IMR-90 (cell line): Measurements from ENCODE around the gene SETD6. TPM values are rescaled to one million over a fixed set of nuclear protein-coding genes. Genes with fewer than 3 reads are reported as not detected.

Source experiments
- ATAC-seq: fragments of 200-7000 bp; cut with Tn5 transposase; 2 replicates; pipeline ENCODE4 v1.9.1; 2020; ENCODE audit warnings: low read depth, mild to moderate bottlenecking, moderate library complexity
- BruUV-seq: library from RNA; stranded (reverse); fragments of 400-500 nt; replicated peaks from 2 replicates; lab custom pipeline; 2021; lab: Mats Ljungman, UMichigan
- CTCF ChIA-PET: fragments of 300-600 bp; formaldehyde crosslinking; extraction: SDS; loops from one replicate; lab custom pipeline; 2021; ENCODE audit warnings: antibody characterized with exemption; lab: Yijun Ruan, JAX
- POLR2A ChIA-PET: fragments of 300-600 bp; sonication (Branson Sonifier 250); formaldehyde crosslinking; loops from one replicate; lab custom pipeline; 2022; ENCODE audit warnings: antibody characterized with exemption; ENCODE audit not compliant: unreplicated experiment; lab: Charles Lee
- DNase-seq: peaks from one replicate; pipeline ENCODE4 v3.0.0; 2013
- H2AFZ ChIP-seq: replicated peaks from 2 replicates; pipeline ENCODE3; 2013; ENCODE audit warnings: low read length, mild to moderate bottlenecking; ENCODE audit not compliant: poor library complexity
- H2AK5ac ChIP-seq: 2 replicates; pipeline ENCODE4 v1.6.1; 2013; ENCODE audit warnings: low read depth, low read length, inconsistent platforms
- H2AK9ac ChIP-seq: replicated peaks from 2 replicates; pipeline ENCODE3; 2013; ENCODE audit warnings: mild to moderate bottlenecking, low read depth, low read length, moderate library complexity; ENCODE audit not compliant: poor library complexity
- H2BK120ac ChIP-seq: 2 replicates; pipeline ENCODE4 v1.6.1; 2013; ENCODE audit warnings: low read depth, low read length, inconsistent platforms
- H2BK15ac ChIP-seq: 3 replicates; pipeline ENCODE4 v1.6.1; 2013; ENCODE audit warnings: low read depth, low read length, inconsistent platforms
- H2BK20ac ChIP-seq: 2 replicates; pipeline ENCODE4 v1.6.1; 2013; ENCODE audit warnings: low read depth, mild to moderate bottlenecking, inconsistent platforms, low read length, moderate library complexity
- H2BK5ac ChIP-seq: 2 replicates; pipeline ENCODE4 v1.6.1; 2013; ENCODE audit warnings: mild to moderate bottlenecking, low read depth, low read length, inconsistent platforms; ENCODE audit not compliant: poor library complexity, severe bottlenecking
- H3K14ac ChIP-seq: replicated peaks from 2 replicates; pipeline ENCODE4 v1.6.1; 2013; ENCODE audit warnings: low read depth, low read length, inconsistent platforms
- H3K18ac ChIP-seq: 2 replicates; pipeline ENCODE4 v1.6.1; 2013; ENCODE audit warnings: low read depth, low read length, control low read depth
- H3K23ac ChIP-seq: 2 replicates; pipeline ENCODE4 v1.6.1; 2013; ENCODE audit warnings: low read depth, low read length, inconsistent platforms
- H3K27ac ChIP-seq: 2 replicates; pipeline ENCODE4 v1.5.1; 2013; ENCODE audit warnings: mild to moderate bottlenecking, control low read depth, low read length; ENCODE audit not compliant: insufficient read depth
- H3K27me3 ChIP-seq: 2 replicates; pipeline ENCODE4 v1.6.1; 2013; ENCODE audit warnings: low read length; ENCODE audit not compliant: control insufficient read depth, insufficient read depth
- H3K36me3 ChIP-seq: 2 replicates; pipeline ENCODE4 v1.6.1; 2013; ENCODE audit warnings: low read length, mixed read lengths; ENCODE audit not compliant: control insufficient read depth, insufficient read depth
- H3K4ac ChIP-seq: 2 replicates; pipeline ENCODE4 v1.6.1; 2013; ENCODE audit warnings: low read depth, low read length, inconsistent platforms
- H3K4me1 ChIP-seq: 2 replicates; pipeline ENCODE4 v1.6.1; 2013; ENCODE audit warnings: low read length, mixed read lengths; ENCODE audit not compliant: control insufficient read depth, insufficient read depth
- H3K4me2 ChIP-seq: 2 replicates; pipeline ENCODE4 v1.6.1; 2013; ENCODE audit warnings: low read depth, mild to moderate bottlenecking, control low read depth, low read length, moderate library complexity
- H3K4me3 ChIP-seq: 2 replicates; pipeline ENCODE4 v1.5.1; 2013; ENCODE audit warnings: low read depth, mild to moderate bottlenecking, control low read depth, low read length, moderate library complexity; ENCODE audit not compliant: insufficient read depth
- H3K56ac ChIP-seq: 2 replicates; pipeline ENCODE4 v1.6.1; 2013; ENCODE audit warnings: low read length, inconsistent platforms; ENCODE audit not compliant: insufficient read depth; ENCODE audit errors: extremely low read depth
- H3K79me1 ChIP-seq, 2 experiments: 2 replicates each; pipeline ENCODE4 v1.6.1; 2013; ENCODE audit warnings: low read length in 2 of 2, inconsistent platforms in 1 of 2, low read depth in 1 of 2
- H3K9ac ChIP-seq: 2 replicates; pipeline ENCODE4 v1.6.1; 2013; ENCODE audit warnings: low read depth, low read length, control low read depth
- H3K9me1 ChIP-seq: 2 replicates; pipeline ENCODE4 v1.6.1; 2013; ENCODE audit warnings: low read length, inconsistent platforms; ENCODE audit not compliant: insufficient read depth
- H3K9me3 ChIP-seq: 2 replicates; pipeline ENCODE4 v1.6.1; 2013; ENCODE audit warnings: low read length; ENCODE audit not compliant: control insufficient read depth, insufficient read depth
- H4K20me1 ChIP-seq: 2 replicates; pipeline ENCODE4 v1.6.1; 2013; ENCODE audit warnings: low read length, inconsistent platforms; ENCODE audit not compliant: insufficient read depth
- H4K5ac ChIP-seq: 2 replicates; pipeline ENCODE4 v1.6.1; 2013; ENCODE audit warnings: mild to moderate bottlenecking, low read depth, low read length, control low read depth
- H4K8ac ChIP-seq, 2 experiments: 2 replicates each; pipeline ENCODE4 v1.6.1; 2013; ENCODE audit warnings: low read depth in 2 of 2, low read length in 2 of 2, control low read depth in 1 of 2, inconsistent platforms in 1 of 2
- H4K91ac ChIP-seq: 2 replicates; pipeline ENCODE4 v1.6.1; 2013; ENCODE audit warnings: low read depth, low read length, inconsistent platforms; ENCODE audit not compliant: insufficient read depth
- BHLHE40 ChIP-seq: fragments of 150-350 bp; IDR thresholded peaks from 2 replicates; pipeline ENCODE4 v1.6.1; 2016; ENCODE audit warnings: mild to moderate bottlenecking, low read depth, low read length
- CEBPB ChIP-seq: IDR thresholded peaks from 2 replicates; pipeline ENCODE4 v1.6.1; 2012; ENCODE audit warnings: low read depth, low read length, improper control_type of control experiment
- CHD1 ChIP-seq: IDR thresholded peaks from 2 replicates; pipeline ENCODE4 v1.6.1; 2012; ENCODE audit warnings: low read depth, low read length, improper control_type of control experiment
- FOS ChIP-seq: fragments of 150-350 bp; IDR thresholded peaks from 2 replicates; pipeline ENCODE4 v1.6.1; 2016; ENCODE audit warnings: low read depth, low read length
- MAFK ChIP-seq: IDR thresholded peaks from 2 replicates; pipeline ENCODE4 v1.6.1; 2012; ENCODE audit warnings: low read depth, low read length, improper control_type of control experiment
- MAZ ChIP-seq: IDR thresholded peaks from 2 replicates; pipeline ENCODE4 v1.6.1; 2012; ENCODE audit warnings: low read depth, mild to moderate bottlenecking, low read length, improper control_type of control experiment, moderate library complexity, borderline replicate concordance
- NFE2L2 ChIP-seq: fragments of 150-350 bp; IDR thresholded peaks from 2 replicates; pipeline ENCODE4 v1.6.1; 2016; ENCODE audit warnings: low read depth, mild to moderate bottlenecking, low read length
- POLR2A ChIP-seq: IDR thresholded peaks from 2 replicates; pipeline ENCODE4 v1.6.1; 2012; ENCODE audit warnings: mild to moderate bottlenecking, low read depth, low read length
- RAD21 ChIP-seq: IDR thresholded peaks from 2 replicates; pipeline ENCODE4 v1.6.1; 2012; ENCODE audit warnings: low read length, improper control_type of control experiment
- RCOR1 ChIP-seq: IDR thresholded peaks from 2 replicates; pipeline ENCODE4 v1.6.1; 2012; ENCODE audit warnings: mild to moderate bottlenecking, low read length, improper control_type of control experiment; ENCODE audit not compliant: insufficient replicate concordance
- RFX5 ChIP-seq: IDR thresholded peaks from 2 replicates; pipeline ENCODE4 v1.8.0; 2012; ENCODE audit warnings: low read depth, mild to moderate bottlenecking, low read length, moderate library complexity
- SMC3 ChIP-seq: fragments of 150-350 bp; IDR thresholded peaks from 2 replicates; pipeline ENCODE4 v1.6.1; 2016; ENCODE audit warnings: low read depth, mild to moderate bottlenecking, antibody characterized with exemption, low read length, moderate library complexity
- WGBS, 2 experiments: methylation state at CpG; one replicate each; pipeline versions ENCODE4 v1.1.5 to v1.1.7; 2013; ENCODE audit warnings: missing lambda C conversion rate in 2 of 2; ENCODE audit not compliant: insufficient read length in 1 of 2; ENCODE audit errors: extremely low coverage in 2 of 2; 5-methylcytosine and 5-hydroxymethylcytosine counted together
- dilution Hi-C: fragments of 300-500 bp; cut with HindIII; formaldehyde crosslinking; loops from one replicate; pipeline ENCODE4 v1.14.3; 2018; ENCODE audit warnings: low sequenced_read_pairs; ENCODE audit not compliant: unreplicated experiment
- in situ Hi-C: fragments of 300-500 bp; cut with MboI; formaldehyde crosslinking; loops from 3 replicates; pipeline ENCODE4 v1.14.3; 2019; ENCODE audit warnings: low sequenced_read_pairs, inconsistent platforms, mixed read lengths
- intact Hi-C: fragments of 100-400 bp; cut with micrococcal nuclease; formaldehyde crosslinking; loops from 2 replicates; pipeline ENCODE4 v1.10.0; 2022
- polyA plus RNA-seq, 3 experiments: library from polyadenylated mRNA; depleted of rRNA; stranded (reverse); fragments of >200 nt; gene quantifications; 2 replicates each; pipeline ENCODE4 v1.2.3, GENCODE V29; 2012; ENCODE audit warnings: low replicate concordance in 1 of 3
- total RNA-seq: library from RNA; depleted of rRNA; stranded (reverse); fragments of >200 nt; gene quantifications from 2 replicates; pipeline ENCODE4 v1.2.3, GENCODE V29; 2012
- TF ChIP-seq, protein P1 (sequence below): fragments of 150-350 bp; IDR thresholded peaks from 2 replicates; pipeline ENCODE4 v1.6.1; 2017; ENCODE audit warnings: mild to moderate bottlenecking, antibody characterized with exemption, low read length, low read depth
- TF ChIP-seq, protein P2 (sequence below): conservative IDR thresholded peaks from 2 replicates; pipeline ENCODE4 v1.5.1; 2012; ENCODE audit warnings: mild to moderate bottlenecking, low read depth, low read length, improper control_type of control experiment

Gene SETD6
- total and polyA plus RNA-seq, 2 of the 4 experiments (the other 2 are of a cell fraction): 3.2 to 6.4 TPM

DNA sequence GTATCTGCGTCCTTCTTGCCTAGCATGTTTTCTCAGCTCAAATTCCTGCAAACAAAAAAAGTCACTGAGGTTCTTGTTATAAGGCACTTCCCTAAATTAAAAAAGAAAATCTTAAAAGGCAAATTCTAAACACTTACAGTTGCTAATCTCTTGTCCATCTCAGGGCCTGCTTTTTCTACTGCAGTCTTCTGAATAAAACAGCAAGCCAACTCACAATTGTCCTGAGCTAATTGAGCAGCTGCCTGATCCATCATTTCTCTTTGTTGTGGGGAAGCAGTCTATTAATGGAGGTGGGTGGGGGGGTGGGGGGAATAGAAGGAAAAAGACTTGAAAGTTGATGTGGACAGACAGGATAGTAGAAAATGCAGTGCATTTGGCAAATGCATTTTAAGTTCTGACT, 27.0 kb downstream of the SETD6 start:
- ChIA-PET POLR2A (no interaction called here), CTCF (interaction anchor here (1.4 kb wide), 1 partner anchor 119 kb away, joined by 3 read pairs; no protein-coding TSS in a partner anchor)
- Histone ChIP-seq H4K5ac (no peak overlapping the region), H2AK5ac (no peak overlapping the region), H3K23ac (no peak overlapping the region), H4K20me1 (no peaks in the 10 kb centered on the region; the same call in 1 of the 2 replicates), H3K14ac (no peak overlapping the region), H2BK15ac (no peak overlapping the region), H2BK5ac (no peak overlapping the region), H3K4ac (no peak overlapping the region), H3K36me3 (peaks cover 67% of the 10 kb centered on the region), H3K4me3 (no peak overlapping the region), H3K79me1 (peaks cover 19 to 22% of the 10 kb centered on the region in 2 experiments; a peak in 3 of 4 replicates), H2AFZ (no peak overlapping the region), H3K9me3 (no peaks in the 10 kb centered on the region), H4K91ac (no peak overlapping the region), H4K8ac (no peak overlapping the region), H3K18ac (no peak overlapping the region), H2AK9ac (no peak overlapping the region), H3K27ac (no peak overlapping the region), H3K4me1 (no peaks in the 10 kb centered on the region), H3K27me3 (no peaks in the 10 kb centered on the region), H3K9me1 (no peaks in the 10 kb centered on the region; the same call in 1 of the 2 replicates), H2BK20ac (no peak overlapping the region), H3K4me2 (no peak overlapping the region), H3K9ac (no peak overlapping the region), H2BK120ac (no peak overlapping the region), H3K56ac (no peak overlapping the region)
- 100% methylated on average over 1 of the region's 1 CpG; no CpG with 5 or more reads in 1 of the 2 experiments for WGBS, 2 experiments
- ATAC-seq: no peak
- in situ Hi-C loops (no loop called here), dilution Hi-C loops (no loop called here), intact Hi-C loops (no loop called here)
- no TSS peak for BruUV-seq
- DNase-seq: no peak
- TF ChIP-seq MAZ (no peak), FOS (no peak), MAFK (no peak), RFX5 (no peak), CHD1 (no peak), RAD21 (no peak), RCOR1 (no peak), NFE2L2 (no peak), POLR2A (no peak), SMC3 (no peak), BHLHE40 (no peak), CEBPB (no peak)
- TF ChIP-seq, protein P1, sequence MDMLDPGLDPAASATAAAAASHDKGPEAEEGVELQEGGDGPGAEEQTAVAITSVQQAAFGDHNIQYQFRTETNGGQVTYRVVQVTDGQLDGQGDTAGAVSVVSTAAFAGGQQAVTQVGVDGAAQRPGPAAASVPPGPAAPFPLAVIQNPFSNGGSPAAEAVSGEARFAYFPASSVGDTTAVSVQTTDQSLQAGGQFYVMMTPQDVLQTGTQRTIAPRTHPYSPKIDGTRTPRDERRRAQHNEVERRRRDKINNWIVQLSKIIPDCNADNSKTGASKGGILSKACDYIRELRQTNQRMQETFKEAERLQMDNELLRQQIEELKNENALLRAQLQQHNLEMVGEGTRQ: no peak
- TF ChIP-seq, protein P2, sequence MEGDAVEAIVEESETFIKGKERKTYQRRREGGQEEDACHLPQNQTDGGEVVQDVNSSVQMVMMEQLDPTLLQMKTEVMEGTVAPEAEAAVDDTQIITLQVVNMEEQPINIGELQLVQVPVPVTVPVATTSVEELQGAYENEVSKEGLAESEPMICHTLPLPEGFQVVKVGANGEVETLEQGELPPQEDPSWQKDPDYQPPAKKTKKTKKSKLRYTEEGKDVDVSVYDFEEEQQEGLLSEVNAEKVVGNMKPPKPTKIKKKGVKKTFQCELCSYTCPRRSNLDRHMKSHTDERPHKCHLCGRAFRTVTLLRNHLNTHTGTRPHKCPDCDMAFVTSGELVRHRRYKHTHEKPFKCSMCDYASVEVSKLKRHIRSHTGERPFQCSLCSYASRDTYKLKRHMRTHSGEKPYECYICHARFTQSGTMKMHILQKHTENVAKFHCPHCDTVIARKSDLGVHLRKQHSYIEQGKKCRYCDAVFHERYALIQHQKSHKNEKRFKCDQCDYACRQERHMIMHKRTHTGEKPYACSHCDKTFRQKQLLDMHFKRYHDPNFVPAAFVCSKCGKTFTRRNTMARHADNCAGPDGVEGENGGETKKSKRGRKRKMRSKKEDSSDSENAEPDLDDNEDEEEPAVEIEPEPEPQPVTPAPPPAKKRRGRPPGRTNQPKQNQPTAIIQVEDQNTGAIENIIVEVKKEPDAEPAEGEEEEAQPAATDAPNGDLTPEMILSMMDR: no peak
